ENCODE results near the gene HP. TPM values are rescaled to one million over a fixed set of nuclear protein-coding genes. Genes with fewer than 3 reads are reported as not detected.
A peak's percentile ranks its signal among the peaks of the same experiment; 100 is the strongest.
"Not testable (repeated sequence)": the region's sequence is repeated elsewhere in the genome, so short reads cannot be mapped to it uniquely, and the experiment has no call there.

Gene HP
- total RNA-seq, 4 donors from 2014 or later: 1.5 to 32.4 (median 27.5) TPM

DNA sequence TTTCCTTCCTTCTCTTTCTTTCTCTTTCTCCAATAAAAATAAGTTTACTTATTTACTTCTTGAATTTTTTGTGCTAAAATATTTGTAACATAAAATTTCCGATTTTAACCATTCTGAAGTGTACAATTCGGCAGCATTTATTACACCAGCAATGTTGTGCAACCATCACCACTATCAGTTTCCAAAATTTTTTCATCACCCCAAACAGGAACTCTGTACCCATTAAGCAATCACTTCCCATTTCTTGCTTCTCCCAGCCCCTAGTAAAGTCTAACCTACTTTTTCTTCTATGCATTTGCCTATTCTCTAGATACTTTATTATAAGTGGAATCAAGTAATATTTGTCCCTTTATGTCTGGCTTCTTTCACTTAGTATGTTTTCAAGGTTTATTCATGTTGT, 2.5 kb upstream of the HP start:
- no peak overlapping the region for H3K27ac ChIP-seq
- peak in 1 of 2 donors; percentile 53 for TF ChIP-seq EP300 (IDR thresholded peaks at IDR 0.05)
- TF ChIP-seq, protein P1, sequence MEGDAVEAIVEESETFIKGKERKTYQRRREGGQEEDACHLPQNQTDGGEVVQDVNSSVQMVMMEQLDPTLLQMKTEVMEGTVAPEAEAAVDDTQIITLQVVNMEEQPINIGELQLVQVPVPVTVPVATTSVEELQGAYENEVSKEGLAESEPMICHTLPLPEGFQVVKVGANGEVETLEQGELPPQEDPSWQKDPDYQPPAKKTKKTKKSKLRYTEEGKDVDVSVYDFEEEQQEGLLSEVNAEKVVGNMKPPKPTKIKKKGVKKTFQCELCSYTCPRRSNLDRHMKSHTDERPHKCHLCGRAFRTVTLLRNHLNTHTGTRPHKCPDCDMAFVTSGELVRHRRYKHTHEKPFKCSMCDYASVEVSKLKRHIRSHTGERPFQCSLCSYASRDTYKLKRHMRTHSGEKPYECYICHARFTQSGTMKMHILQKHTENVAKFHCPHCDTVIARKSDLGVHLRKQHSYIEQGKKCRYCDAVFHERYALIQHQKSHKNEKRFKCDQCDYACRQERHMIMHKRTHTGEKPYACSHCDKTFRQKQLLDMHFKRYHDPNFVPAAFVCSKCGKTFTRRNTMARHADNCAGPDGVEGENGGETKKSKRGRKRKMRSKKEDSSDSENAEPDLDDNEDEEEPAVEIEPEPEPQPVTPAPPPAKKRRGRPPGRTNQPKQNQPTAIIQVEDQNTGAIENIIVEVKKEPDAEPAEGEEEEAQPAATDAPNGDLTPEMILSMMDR (IDR thresholded peaks at IDR 0.05): no peak
- no peak overlapping the region for H3K4me3 ChIP-seq
- DNase-seq (ENCODE audit: low spot score in 2 of 2): no peak
- peaks cover 0 to 8% (median 0%) of the 10 kb centered on the region in 4 donors for H3K9me3 ChIP-seq
- H3K4me1 ChIP-seq: no peaks in the 10 kb centered on the region
- WGBS, 2 donors: 76 to 82% methylated on average over 2 of the region's 2 CpGs
- no peaks in the 10 kb centered on the region for H3K27me3 ChIP-seq
- H3K36me3 ChIP-seq: peaks cover 0 to 9% (median 0%) of the 10 kb centered on the region in 3 donors

DNA sequence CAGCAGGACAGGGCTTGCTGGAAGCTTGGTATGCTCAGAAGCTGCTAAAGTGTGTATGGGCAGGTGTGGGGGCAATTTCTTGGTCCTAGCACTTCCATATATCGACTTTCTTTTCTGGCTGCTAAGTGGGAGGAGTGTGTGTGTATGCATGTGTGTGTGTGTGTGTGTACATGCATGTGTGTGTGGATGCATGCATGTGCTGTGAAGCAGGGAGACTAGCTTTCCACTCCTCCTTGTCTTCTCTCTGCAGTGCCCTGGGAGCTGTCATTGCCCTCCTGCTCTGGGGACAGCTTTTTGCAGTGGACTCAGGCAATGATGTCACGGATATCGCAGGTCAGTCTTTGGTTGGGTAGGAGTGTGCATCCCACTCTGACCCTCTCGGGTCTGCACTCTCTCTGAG, 1.6 kb downstream of the HP start:
- Histone ChIP-seq H3K27ac (no peak overlapping the region), H3K36me3 (peaks cover 0 to 4% (median 0%) of the 10 kb centered on the region in 3 donors), H3K4me1 (no peaks in the 10 kb centered on the region), H3K9me3 (no peaks in the 10 kb centered on the region), H3K4me3 (no peak overlapping the region), H3K27me3 (no peaks in the 10 kb centered on the region)
- 80 to 87% methylated on average over 4 of the region's 4 CpGs for WGBS, 2 donors
- TF ChIP-seq, protein P1 (IDR thresholded peaks at IDR 0.05): no peak
- TF ChIP-seq POLR2A (IDR thresholded peaks at IDR 0.05) (no peak), EP300 (IDR thresholded peaks at IDR 0.05) (no peak)
- no peak for DNase-seq (ENCODE audit: low spot score in 2 of 2)

DNA sequence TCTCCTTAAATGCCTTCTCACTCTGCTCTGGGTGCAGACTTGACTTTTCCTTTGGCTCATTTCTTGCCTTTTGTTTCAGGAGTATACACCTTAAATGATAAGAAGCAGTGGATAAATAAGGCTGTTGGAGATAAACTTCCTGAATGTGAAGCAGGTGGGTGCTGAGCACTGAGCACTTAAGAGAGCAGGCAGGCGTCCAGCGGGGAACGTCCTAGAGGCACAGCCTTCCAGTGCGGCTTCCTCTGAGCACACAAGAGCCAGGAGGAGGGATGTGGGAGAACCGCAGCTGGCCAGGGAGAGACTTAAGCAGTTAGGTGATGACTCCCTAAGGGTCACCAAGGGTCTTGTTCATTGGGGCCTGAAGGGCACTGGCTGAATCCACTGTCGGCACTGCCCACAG, 3.0 kb downstream of the HP start:
- H3K36me3 ChIP-seq; H3K4me1 ChIP-seq; H3K9me3 ChIP-seq; H3K4me3 ChIP-seq; DNase-seq (ENCODE audit: low spot score in 2 of 2); H3K27me3 ChIP-seq; H3K27ac ChIP-seq: not testable (repeated sequence)
- WGBS, 2 donors: 60% methylated on average over 1 of the region's 6 CpGs; no CpG with 5 or more reads in 1 of the 2 donors

DNA sequence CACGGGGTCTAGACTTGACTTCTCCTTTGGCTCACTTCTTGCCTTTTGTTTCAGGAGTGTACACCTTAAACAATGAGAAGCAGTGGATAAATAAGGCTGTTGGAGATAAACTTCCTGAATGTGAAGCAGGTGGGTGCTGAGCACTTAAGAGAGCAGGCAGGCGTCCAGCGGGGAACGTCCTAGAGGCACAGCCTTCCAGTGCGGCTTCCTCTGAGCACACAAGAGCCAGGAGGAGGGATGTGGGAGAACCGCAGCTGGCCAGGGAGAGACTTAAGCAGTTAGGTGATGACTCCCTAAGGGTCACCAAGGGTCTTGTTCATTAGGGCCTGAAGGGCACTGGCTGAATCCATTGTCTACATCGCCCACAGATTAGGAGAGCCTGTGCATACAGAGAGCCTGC, 4.8 kb downstream of the HP start:
- not testable (repeated sequence) for H3K27ac ChIP-seq; H3K27me3 ChIP-seq; H3K36me3 ChIP-seq; H3K4me1 ChIP-seq; H3K9me3 ChIP-seq; DNase-seq (ENCODE audit: low spot score in 2 of 2); H3K4me3 ChIP-seq
- 64 to 73% methylated on average over 7 of the region's 7 CpGs for WGBS, 2 donors

DNA sequence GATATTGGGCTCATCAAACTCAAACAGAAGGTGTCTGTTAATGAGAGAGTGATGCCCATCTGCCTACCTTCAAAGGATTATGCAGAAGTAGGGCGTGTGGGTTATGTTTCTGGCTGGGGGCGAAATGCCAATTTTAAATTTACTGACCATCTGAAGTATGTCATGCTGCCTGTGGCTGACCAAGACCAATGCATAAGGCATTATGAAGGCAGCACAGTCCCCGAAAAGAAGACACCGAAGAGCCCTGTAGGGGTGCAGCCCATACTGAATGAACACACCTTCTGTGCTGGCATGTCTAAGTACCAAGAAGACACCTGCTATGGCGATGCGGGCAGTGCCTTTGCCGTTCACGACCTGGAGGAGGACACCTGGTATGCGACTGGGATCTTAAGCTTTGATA, 6.1 kb downstream of the HP start:
- no peaks in the 10 kb centered on the region for H3K4me1 ChIP-seq
- no peak for DNase-seq (ENCODE audit: low spot score in 2 of 2)
- 90 to 95% methylated on average over 9 of the region's 9 CpGs for WGBS, 2 donors
- TF ChIP-seq EP300 (IDR thresholded peaks at IDR 0.05): no peak
- no peak for TF ChIP-seq POLR2A (IDR thresholded peaks at IDR 0.05)
- TF ChIP-seq, protein P1 (IDR thresholded peaks at IDR 0.05): no peak
- no peak overlapping the region for H3K27ac ChIP-seq
- no peaks in the 10 kb centered on the region for H3K9me3 ChIP-seq
- no peaks in the 10 kb centered on the region for H3K27me3 ChIP-seq
- H3K4me3 ChIP-seq: no peak overlapping the region
- peaks cover 0 to 4% (median 0%) of the 10 kb centered on the region in 3 donors for H3K36me3 ChIP-seq

DNA sequence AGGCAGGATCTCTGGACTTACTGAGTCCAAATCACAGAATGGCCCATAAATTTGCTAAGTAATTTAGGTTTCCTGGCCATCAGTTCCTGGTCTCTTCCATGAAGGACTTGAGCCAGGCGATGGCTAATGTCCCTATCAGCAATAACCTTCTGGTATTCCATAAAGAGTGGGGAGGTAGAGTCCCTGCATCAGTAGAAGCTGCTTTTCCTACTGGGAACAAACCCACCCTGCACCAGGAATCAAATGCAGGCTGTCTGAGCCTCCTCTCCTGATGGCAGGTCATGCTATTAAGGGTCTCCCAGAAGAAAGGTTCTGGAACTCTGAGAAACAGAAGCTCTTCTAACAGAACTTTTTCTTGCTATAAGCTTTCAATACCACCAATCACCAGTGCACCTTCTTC, 7.3 kb downstream of the HP start:
- H3K9me3 ChIP-seq: no peaks in the 10 kb centered on the region
- H3K36me3 ChIP-seq: peaks cover 0 to 4% (median 0%) of the 10 kb centered on the region in 3 donors
- H3K4me1 ChIP-seq: peaks cover 0 to 3% (median 0%) of the 10 kb centered on the region in 4 donors
- H3K4me3 ChIP-seq: no peak overlapping the region
- WGBS, 2 donors: 88 to 100% methylated on average over 1 of the region's 1 CpG
- TF ChIP-seq, protein P1 (IDR thresholded peaks at IDR 0.05): no peak
- H3K27ac ChIP-seq: no peak overlapping the region
- H3K27me3 ChIP-seq: no peaks in the 10 kb centered on the region
- no peak for DNase-seq (ENCODE audit: low spot score in 2 of 2)
